HPDE6-E6E7 (cell line): Measurements from ENCODE around the gene GYS2.

Experiments
- DNase-seq: peaks from one replicate; pipeline ENCODE4 v3.0.0; 2011; ENCODE audit warnings: missing footprints; ENCODE audit errors: extremely low spot score

Gene GYS2

GRCh38 chr12:21505888-21506287 lies 98.8 kb downstream of the GYS2 start:
- DNase-seq = no peak

- DNase-seq = no peak
Measured at GRCh38 chr12:21502872-21503271, 101.8 kb downstream of the GYS2 start.

- DNase-seq = no peak
Measured at GRCh38 chr12:21502164-21502496, 102.5 kb downstream of the GYS2 start.

DNA sequence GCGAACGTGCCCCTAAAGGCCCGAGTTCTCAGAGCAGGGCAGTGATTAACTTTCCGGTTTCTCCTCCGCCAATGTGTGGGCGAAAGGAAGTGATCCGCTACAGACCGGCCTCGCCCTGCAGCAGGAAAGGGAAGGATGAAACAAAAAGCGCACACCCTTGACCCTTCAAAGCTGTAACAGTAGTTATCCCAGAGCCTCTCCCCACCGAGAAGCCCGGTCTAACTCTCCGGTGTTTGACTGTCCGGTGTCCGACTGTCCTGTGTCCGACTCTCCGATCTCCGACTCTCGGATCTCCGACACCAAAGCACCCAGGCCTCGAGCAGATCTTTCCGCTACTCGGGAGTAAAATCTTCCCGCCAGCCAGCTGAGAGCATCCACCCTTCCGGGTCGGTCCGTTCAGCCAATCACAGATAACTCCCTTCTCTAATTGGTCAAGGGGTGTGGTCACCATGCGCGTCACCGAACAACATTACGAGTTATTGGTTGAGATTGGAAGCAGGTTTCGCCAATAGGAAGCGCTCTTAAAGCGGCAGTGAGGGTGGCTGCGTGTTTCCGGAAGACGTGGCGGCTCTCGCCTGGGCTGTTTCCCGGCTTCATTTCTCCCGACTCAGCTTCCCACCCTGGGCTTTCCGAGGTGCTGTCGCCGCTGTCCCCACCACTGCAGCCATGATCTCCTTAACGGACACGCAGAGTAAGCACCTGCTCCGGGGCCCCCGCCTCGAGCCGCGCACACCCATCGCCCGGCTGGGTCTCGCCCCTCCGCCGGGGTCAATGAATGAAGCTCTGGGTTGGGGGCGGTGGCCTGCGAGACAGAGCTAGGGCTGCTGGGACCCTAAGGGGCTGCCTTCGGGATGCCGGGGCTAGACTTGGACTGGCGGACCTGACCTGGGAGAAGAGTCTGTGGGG lies 103.1 kb downstream of the GYS2 start, which contains the start of the genes GOLT1B and RECQL:
TSS of gene GOLT1B (plus strand) at position 532 of the 906 bp plus-strand sequence. CDS start at position 667, 135 bp downstream.
TSS of gene RECQL (minus strand) at position 378 of the 906 bp plus-strand sequence. CDS start 2,065 bp downstream, outside the sequence.
- peak; percentile 94 for DNase-seq

- no peak for DNase-seq
Measured at GRCh38 chr12:21500786-21501257, 103.8 kb downstream of the GYS2 start.

DNA sequence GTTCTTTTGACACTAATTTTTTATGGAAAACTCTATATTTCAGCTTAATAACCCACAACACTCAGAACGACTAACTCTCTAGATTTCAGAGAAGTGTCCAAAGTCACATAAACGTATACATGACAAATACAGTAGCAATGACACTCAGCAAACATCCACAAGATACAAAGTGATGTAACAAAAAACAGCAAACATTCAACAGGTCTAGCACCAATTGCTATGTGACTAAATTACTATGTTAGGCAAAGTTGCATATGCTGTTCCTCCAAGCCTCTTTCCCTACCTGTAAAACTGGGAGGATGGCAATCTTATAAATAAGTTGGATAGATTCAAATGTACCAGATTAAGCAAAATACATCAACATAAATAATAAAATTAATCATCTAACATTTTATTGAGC lies 104.9 kb downstream of the GYS2 start:
- DNase-seq = no peak
